HG03342 (cell line): ENCODE data around the gene MAGI1.
"Not testable (repeated sequence)": the region's sequence is repeated elsewhere in the genome, so short reads cannot be mapped to it uniquely, and the experiment has no call there.

Experiments used
- ATAC-seq: cut with Tn5 transposase; IDR thresholded peaks from one replicate; pipeline ENCODE4 v1.9.1; 2021; ENCODE audit warnings: mild to moderate bottlenecking, moderate library complexity; ENCODE audit not compliant: unreplicated experiment

Gene MAGI1

DNA sequence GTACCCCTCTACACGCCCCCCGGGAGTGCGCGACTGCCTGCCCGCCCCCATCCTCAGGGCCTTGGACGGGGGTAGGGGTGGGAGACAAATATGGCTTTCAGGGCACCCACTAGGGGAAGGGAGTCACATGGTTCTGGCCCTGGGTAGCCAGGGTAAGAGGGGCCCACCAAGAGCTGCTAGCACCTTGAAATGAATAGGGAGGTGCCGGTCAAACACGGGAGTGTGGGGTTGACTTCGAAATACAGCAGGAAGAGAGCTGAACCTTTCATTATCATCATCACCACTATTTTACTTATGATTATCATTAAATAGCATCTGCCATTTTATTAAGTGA, 489.1 kb downstream of the MAGI1 start:
- ATAC-seq, result no peak

DNA sequence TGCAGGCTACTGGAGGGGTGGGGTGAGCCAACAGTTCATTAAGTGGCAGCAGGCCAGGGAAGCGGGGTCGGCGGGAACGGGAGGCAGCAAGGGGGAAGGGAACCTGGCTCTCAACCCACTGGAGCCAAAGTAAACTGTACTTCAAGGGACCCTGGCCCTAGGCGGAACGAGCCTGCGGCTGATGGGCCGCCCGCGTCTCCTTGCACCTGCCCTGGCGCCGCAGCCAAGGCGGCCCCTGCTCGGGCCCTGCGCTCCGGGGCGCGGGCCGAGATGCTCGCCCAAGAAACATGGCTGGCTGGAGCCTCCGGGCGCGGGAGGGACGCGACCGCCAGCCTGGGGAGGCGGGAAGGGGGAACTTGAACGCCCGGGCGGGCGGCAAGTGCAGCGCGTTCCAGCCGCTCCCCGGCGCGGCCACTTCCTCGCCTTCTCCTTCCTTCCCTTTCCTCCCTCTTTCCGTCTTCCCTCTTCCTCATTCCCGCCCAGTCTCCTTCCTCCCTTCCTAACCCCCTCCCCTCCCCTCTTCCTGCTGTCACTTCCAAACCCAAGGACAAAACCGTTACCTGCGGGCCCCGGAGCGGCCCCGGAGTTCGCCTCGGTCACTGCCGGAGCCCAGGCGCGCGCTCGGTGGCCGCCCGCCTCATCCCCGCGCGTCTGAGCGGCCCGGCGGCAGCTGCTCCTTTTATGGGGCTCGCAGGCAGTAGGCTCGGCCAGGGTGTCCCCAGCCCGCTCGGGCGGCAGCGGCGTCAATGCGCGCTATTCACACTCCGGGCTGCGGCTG, 489.7 kb downstream of the MAGI1 start:
- ATAC-seq, result no peak

DNA sequence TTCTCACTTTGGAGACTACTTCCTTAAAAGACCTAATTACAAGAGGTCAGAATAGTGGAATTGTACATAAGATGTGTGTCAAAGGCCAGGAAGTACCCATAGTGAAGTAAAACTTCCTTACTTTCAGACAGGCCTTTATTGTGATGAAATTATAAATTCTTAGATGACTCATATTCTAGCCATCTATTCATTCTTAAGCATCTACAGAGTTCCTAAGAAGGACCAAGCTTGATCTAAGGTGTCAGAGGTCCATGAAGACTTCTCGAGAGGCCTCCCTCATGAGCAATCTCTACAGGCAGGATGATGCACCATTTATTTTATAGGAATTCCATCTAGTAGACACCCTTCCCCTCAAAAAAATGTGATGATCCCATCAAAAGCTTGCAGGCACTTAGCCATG, 493.3 kb downstream of the MAGI1 start:
- no peak for ATAC-seq

DNA sequence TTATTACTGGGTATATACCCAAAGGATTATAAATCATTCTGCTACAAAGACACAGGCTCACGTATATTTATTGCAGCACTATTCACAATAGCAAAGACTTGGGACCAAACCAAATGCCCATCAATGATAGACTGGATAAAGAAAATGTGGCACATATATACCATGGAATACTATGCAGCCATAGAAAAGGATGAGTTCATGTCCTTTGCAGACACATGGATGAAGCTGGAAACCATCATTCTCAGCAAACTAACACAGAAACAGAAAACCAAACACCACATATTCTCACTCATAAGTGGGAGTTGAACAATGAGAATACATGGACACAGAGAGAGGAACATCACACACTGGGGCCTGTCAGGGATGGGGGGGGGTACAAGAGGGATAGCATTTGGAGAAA, 495.3 kb downstream of the MAGI1 start:
- ATAC-seq, result not testable (repeated sequence)

DNA sequence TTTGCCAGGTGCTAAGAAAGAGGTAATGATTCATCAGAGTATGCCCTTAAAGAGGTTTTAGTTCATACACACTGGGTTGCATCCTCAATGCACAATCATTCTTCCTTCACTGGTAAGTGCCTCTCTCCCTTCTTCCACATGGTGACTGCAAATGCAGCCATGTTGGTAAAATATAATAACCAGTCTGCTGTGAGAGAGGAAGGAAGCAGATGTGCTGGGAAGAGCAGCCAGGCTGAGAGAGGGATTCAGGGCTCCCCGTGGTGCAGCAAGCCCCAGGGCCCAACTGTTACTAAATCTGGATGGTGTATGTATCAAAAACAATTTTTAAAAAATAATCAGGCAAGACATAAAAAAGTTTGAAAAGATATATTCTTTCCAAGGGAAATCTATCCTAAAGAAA, 498.1 kb downstream of the MAGI1 start:
- ATAC-seq, result no peak

DNA sequence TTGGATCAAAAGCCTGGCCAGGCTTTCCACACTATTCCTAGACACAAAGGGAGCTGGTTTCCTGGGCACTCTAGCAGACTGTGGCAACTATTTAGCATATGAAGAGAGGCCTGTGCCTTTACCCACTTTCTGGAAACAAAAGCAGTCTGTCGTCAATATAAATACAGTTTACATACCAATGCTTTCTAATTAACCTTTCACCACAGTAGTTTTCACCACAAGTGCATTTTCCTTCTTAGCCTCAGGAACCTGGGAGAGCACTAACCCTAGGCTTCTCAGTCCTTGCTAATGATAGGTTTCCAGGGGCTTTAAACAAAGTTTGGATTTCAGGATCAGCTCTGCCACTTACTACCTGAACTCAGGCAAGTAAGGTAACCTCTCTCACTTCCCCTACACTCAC, 499.1 kb downstream of the MAGI1 start:
- no peak for ATAC-seq

DNA sequence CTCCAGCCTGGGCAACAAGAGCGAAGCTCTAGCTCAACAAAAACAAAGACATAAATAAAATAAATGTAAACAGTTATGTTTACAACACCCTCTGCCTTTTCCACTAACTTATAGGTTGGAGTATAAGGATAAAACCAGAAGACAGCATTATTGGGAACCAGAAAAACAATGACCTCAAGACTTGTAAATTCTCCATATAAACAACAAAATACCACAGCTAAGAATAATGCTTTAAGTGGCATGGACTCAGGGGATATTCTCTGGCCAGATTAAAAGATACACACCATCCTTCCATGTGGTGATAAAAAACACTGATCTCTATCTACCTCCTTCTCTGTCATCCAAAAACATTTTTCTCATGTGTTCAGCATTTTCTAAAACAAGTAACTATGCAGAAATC, 500.6 kb downstream of the MAGI1 start:
- no peak for ATAC-seq

DNA sequence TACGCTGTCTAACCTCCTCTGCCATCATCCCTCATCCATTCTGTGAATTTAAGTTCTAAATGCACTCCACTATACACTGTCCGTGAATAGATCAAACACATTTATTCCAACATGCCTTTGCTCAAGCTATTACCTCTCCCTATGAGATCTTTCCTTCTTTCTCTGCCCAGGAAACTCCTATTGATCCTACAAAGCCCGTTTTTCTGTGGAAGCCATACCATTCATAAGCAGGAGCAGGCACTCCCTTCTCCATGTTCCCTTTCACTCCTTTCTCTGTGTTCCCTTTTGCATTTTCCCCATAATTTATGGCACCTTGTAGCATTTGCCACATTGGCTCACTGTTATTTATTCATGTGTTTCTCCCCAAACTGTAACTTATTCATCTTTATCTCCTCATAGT, 501.6 kb downstream of the MAGI1 start:
- no peak for ATAC-seq

DNA sequence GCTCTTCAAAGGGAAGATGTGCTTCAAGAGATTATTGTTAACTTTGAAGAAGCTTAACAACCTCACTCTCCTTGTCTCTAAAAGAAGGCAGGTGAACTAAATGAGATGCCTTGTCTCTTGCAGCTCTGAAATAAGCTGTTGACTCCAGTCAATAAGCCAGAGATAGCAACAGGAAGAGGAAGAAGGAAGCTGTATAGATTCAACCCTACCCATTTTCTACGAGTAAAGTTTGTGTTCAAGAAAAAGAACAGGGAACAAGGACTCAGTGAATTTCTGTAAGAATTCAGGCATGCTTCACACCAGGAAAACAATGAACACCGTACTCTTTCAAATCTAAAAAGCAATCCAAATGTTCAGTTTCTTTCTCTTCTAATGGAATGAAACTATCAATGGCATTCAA, 503.5 kb downstream of the MAGI1 start:
- ATAC-seq, result no peak

DNA sequence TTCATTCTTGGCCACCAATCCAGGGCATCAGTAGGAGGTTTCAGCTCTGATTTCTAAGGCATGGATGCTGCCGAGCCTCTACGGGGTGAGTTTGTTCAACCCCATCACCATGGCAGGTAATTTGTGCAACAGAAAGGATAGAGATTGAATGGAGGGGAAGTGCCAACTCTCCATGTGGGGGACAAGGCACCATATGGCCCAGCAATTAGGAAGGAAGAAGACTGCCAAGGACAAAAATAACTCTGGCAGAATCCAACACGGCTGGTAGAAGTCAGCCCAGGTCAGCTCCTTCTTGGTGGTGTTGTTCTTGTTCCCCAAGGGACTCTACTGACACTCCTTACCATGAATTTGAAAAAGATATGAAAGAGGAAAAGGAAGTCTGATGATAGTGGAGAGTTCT, 503.9 kb downstream of the MAGI1 start:
- no peak for ATAC-seq

DNA sequence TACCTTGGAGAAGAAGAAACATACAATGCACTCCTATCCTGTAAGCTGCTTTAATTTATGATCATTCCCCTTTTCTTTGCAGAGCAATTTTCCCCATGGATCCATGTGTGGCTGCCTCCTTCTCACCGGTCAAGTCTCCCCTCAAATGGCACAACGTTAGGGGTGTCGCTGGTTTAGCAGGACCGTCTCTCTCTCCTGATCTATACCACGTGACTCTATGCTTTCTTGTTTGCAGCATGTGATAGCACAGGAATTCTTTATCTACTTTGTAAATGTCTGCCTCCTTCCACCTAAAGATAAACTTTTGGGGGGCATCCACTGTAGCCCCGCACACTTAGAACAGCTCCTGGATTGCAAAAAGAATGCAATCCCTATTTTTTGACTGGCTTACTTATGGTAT, 506.0 kb downstream of the MAGI1 start:
- no peak for ATAC-seq

DNA sequence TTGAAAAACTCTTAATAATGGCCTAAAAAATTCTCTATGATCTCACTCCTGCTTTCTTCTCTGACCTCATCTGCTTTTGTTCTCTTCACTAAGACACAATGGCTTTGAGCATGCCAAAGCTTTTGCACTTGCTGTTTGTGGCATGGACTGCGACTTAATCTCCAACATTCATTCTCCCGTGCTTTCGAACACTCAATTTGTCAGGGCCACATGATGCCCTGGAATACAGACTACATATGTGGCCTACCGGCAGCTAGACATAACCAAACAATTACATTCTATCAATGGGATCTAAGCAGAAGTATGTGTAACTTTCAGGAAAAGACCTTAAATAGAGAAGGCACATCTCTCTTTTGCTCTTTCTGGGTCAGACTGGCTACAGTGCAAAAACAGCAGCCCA, 506.5 kb downstream of the MAGI1 start:
- no peak for ATAC-seq

DNA sequence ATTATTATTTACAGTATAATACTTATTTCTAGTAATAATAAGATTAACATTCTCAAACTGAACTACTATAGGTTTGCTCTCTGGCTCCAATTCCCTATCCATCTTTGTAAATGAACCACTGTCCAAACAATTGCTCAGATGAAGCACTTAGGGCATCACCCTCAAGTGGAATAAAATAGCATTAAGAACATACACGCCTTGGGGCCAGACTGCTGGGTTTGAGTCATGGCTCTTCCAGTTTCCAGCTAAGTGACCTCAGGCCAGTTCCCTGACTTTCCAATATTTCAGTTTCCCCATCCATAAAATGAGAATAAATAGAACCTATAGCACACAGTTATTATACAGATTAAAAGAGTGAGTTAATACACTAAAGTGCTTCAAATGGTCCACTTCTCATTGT, 507.2 kb downstream of the MAGI1 start:
- no peak for ATAC-seq

DNA sequence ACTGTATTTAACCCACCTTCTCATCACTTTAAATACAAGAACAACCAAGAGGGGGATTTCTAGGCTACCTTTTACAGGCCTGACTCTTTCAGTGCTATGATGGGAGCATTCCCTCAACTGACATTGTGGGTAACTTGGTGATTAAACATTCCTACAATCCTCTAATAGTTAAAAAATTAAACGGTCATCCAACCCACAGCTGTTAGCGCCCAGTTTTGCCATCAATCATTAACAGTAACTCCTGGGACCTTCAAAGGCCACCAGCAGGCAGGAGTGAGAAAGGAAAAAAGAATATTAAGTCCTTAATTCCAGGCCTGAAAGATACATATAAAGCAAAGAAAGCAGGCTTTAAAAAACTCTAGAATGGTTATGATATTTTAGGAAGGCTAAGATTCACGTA, 512.1 kb downstream of the MAGI1 start:
- no peak for ATAC-seq

DNA sequence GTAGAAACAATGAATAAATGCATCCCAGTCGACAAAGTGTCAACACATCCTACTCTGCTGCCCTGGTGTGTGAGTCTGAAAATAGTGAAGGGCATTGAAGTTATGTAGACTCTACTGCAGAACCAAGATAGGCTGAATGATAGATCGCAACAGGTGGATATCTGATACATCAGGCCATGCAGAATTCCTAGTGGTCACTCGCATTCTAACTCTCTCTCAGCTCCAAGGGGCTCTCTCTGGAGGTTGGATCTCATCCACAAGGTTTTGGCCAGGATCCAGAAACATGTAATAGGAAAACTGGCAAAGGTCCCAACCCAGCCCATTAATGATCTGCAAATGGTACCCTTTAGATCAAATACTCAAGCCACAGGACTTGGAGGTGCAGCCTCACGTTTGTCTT, 514.1 kb downstream of the MAGI1 start:
- ATAC-seq, result no peak

DNA sequence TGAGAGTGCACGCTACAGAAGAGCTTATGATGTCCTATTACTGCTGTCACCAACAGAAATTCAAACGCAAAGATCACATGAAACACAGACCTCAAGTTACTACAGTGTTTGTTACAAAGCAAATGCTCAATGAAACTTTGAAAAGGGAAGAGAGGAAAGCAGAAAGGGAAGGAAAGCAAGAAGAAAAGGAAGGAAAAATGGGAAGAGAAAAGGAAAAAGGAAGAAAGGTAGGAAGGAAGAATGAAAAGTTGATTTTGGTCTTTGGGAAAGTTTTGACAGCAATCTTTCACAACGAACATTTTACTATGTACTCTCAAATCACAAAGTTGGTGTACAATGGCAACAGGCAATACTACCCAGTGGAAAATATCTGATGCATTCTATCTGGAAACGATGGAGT, 514.8 kb downstream of the MAGI1 start:
- ATAC-seq, result no peak

DNA sequence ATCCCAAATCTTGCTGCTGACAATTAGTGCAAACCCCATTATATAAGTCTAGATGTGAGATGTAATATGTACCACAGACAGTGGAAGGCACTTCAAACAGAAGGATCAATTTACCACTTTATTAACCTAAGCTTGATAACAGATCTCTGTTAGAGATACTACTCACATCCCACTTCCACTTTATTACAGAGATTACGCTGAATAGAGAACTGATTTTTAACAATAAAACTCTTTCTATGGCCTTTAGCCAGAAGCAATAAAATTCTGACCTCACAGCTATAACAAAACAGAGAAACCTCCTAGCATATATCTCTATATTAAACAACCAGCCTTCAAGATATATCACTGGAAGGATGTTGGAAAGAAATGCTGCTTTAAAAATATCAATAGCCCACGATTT, 517.7 kb downstream of the MAGI1 start:
- no peak for ATAC-seq

DNA sequence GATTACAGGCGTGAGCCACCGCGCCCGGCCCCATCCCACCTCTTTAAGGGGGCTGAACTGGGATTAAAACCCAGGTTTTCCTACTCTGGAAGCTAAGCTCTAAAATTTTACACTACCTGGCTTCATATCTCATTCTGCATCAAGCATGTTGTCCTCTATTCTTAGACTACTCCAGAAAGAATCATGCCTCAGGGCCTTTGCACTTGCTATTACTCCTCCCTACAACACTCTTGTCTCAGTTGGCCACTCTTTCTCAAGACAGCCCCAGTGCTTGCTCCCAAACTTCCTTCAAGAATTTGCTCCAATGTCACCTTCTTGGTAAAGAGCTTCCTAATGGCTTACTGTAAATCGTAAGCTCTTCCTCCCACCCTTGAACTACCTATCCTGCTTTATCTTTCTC, 521.7 kb downstream of the MAGI1 start:
- ATAC-seq, result no peak

DNA sequence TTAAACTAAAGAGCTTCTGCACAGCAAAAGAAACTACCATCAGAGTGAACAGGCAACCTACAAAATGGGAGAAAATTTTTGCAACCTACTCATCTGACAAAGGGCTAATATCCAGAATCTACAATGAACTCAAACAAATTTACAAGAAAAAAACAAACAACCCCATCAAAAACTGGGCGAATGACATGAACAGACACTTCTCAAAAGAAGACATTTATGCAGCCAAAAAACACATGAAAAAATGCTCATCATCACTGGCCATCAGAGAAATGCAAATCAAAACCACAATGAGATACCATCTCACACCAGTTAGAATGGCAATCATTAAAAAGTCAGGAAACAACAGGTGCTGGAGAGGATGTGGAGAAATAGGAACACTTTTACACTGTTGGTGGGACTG, 524.4 kb downstream of the MAGI1 start:
- not testable (repeated sequence) for ATAC-seq

DNA sequence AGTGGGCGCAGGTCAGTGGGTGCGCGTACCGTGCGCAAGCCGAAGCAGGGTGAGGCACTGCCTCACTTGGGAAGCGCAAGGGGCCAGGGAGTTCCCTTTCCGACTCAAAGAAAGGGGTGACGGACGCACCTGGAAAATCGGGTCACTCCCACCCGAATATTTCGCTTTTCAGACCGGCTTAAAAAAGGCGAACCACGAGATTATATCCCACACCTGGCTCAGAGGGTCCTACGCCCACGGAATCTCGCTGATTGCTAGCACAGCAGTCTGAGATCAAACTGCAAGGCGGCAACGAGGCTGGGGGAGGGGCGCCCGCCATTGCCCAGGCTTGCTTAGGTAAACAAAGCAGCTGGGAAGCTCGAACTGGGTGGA, 529.3 kb downstream of the MAGI1 start:
- ATAC-seq, result not testable (repeated sequence)

DNA sequence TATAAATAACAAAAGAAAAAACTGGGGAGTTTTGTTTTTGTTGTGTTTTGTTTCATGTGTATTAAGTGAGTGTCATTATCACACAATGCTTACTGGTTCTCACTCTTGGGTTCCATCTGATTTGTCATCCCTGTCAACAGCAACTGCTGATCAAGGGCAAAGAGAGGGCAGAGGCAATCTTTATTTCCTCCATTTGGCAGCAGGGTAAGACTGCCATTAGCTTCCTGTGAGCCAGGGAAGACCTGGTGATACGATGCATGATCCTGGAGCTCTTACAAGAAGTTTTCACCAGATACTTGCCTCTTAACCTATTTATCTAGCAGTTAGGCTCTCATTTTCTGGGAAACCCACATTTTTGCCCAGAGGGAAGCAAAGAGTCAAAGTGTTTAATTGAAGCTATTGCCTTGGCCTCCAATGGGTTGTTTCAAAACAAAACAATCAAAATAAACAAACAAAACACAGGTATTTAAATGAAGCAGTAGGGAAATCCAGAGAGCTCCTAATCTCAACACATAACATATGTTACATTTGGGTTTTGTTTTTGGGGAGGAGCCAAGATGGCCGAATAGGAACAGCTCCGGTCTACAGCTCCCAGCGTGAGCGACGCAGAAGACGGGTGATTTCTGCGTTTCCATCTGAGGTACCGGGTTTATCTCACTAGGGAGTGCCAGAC, 529.8 kb downstream of the MAGI1 start:
- ATAC-seq, result no peak

DNA sequence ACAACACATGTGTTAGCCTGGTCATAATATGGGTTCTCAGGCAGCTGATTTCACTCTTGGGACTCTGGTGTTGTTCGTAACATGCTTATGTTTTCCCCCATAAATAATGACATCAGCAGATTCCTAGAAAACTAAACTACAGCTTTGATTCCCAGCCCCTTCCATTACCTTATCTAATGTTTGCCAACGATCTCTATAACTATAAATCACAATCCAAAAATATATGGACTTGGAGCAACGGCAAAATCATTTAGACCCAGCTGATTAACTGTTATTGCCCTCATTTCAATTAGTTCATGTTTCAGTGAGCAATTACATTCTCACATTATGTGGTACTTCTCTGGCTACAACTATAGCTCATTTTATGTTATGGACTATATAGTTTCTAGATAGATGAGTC, 531.3 kb downstream of the MAGI1 start:
- ATAC-seq, result no peak

DNA sequence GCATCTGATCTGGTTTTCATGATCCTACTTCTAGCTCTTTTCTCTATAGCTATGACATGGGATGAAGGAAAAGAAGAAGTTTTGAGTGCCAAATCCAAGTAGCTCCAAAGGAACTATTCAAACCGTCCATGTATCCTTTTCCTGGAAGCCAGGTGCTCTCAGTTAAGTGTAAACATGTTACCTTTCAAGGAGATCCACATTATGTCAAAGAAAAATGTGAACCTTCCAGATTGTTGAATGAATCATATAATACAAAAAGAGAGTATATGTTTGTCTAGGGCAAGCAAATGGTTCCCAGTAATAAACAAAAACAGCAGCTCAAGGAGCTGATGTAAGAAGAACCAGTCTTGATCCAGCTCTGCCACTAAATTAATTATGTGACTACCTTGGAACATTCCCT, 534.9 kb downstream of the MAGI1 start:
- no peak for ATAC-seq
